ENCODE measurements around the gene VWF.

GRCh38 chr12:6058481-6059161 lies 65.8 kb downstream of the VWF start:
- TF ChIP-seq CTCF (IDR thresholded peaks at IDR 0.05; ENCODE audit: low read depth, low read length) (no peak), POLR2A (IDR thresholded peaks at IDR 0.05; ENCODE audit: extremely low read depth, insufficient read length) (no peak), MAX (IDR thresholded peaks at IDR 0.05; ENCODE audit: low read depth, low read length) (no peak), MYC (IDR thresholded peaks at IDR 0.05; ENCODE audit: low read depth, low read length) (no peak)

All from NB4 (cell line).